IPS-18a (cell line): Measurements from ENCODE around the gene HCFC1.

Experiments
- H3K27ac ChIP-seq: one replicate; pipeline ENCODE4 v1.5.1; 2013; ENCODE audit warnings: low read length
- H3K27me3 ChIP-seq: one replicate; pipeline ENCODE4 v1.6.1; 2013; ENCODE audit warnings: mild to moderate bottlenecking, low read length; ENCODE audit not compliant: control insufficient read depth, insufficient read depth
- H3K36me3 ChIP-seq: one replicate; pipeline ENCODE4 v1.6.1; 2013; ENCODE audit warnings: low read depth, low read length; ENCODE audit not compliant: control insufficient read depth
- H3K4me1 ChIP-seq: one replicate; pipeline ENCODE4 v1.6.1; 2013; ENCODE audit warnings: low read depth, low read length; ENCODE audit not compliant: control insufficient read depth
- H3K4me3 ChIP-seq: one replicate; pipeline ENCODE4 v1.5.1; 2013; ENCODE audit warnings: low read length
- H3K9ac ChIP-seq: one replicate; pipeline ENCODE4 v1.6.1; 2013; ENCODE audit warnings: mild to moderate bottlenecking, low read length, moderate library complexity
- H3K9me3 ChIP-seq: one replicate; pipeline ENCODE4 v1.6.1; 2013; ENCODE audit warnings: low read depth, low read length; ENCODE audit not compliant: control insufficient read depth

The HCFC1 gene

DNA sequence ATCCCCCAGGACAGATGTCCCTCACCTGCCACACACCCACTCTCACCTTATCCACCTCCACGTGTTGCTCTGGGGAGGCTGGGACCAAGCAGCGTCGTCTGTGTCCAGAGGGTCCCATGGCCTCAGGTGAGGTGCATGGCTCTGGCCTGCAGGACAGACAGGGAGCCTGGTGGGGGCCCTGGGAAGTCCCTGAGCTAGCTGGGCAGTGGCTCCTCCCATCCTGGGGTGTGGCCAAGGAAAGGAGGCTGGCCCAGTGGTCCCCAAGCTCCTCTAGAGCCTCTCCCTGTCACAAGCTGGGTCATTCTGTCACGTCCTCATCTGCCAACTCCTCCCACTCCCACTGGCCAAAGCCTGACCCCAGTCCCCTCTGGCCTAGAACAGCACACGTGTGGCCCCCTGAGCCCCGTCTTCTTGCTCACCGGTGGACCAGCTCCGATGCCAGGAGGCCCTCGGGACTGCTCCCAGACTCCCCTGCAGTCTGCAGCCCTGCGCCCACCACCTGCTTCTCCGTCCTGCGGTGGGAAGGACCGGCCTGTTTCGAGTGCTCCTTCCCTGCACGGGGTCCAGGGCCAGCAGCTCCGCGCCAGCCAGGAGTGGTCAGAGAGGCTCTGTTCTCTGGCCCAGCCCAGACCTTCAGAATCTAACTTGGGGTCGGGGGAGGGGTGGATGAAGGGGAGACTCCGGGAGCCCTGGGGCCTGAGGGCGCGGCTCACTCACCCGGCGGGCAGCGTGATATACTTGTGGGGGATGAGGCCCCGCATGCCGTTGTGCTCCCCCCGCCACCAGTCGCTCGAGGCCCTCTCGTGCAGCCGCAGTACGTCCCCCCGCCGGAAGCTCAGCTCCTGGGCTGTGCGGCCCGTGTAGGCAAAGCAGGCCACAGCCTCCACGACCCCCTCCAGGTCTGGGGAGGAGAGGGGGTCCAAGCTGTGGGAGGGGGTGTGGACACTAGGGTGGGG, 62.3 kb downstream of the HCFC1 start:
- Histone ChIP-seq H3K27ac (no peak overlapping the region), H3K4me1 (no peaks in the 10 kb centered on the region), H3K4me3 (no peak overlapping the region), H3K36me3 (no peaks in the 10 kb centered on the region), H3K9me3 (no peaks in the 10 kb centered on the region), H3K27me3 (no peaks in the 10 kb centered on the region), H3K9ac (no peak overlapping the region)

DNA sequence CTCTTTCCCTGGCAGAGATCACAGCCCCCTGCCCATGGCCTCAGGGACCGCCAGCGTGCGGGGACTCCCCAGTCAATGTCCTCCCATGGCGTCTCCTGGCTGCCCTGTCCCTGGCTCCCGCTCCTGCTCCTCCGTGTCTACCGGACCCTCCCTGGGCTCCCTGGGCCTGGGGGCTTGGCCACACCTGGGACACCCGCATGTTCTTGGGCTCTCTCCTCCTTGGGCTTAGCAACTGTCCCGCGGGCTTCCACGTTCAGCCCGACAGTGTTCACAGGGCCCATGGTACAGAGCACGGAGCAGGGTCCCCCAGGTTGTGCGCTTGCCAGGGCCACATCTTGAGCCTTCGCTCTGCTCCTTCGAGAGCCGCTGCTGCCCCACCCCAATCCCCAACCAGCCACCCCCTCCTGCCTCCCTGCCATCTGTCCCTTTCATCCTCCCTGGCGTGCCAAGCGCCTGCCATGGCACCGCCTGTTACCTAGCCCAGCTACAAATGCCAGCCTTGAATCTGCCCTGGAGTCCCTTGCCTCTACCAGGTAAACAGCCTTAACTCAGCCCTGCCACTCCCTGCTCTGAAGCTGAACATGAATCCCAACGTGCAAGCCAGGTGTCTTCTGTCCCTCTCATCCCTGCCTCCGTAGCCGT, 63.3 kb downstream of the HCFC1 start:
- Histone ChIP-seq H3K4me1 (no peaks in the 10 kb centered on the region), H3K27me3 (no peaks in the 10 kb centered on the region), H3K9ac (no peak overlapping the region), H3K36me3 (no peaks in the 10 kb centered on the region), H3K4me3 (no peak overlapping the region), H3K9me3 (no peaks in the 10 kb centered on the region), H3K27ac (no peak overlapping the region)

DNA sequence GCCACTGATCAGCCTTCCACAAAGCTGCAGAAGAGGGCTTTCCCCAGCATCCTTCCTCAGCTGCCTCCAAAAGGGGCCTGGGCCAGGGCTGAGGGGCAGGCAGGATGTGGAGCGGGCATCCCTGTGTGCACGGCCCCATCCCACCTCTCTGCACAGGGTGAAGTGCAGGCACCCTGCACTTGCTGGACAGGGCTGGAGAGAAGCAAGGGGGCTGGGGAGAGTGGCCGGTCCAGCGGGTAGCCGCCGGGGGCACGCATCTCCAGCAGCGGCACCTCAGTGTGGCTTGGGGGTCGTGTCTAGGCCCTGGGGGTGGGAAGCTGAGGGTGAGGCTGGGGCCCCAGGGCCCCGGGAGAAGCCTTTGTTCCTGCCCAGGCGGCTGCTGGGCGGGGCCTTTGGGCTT, 64.2 kb downstream of the HCFC1 start:
- Histone ChIP-seq H3K4me3 (no peak overlapping the region), H3K9ac (no peak overlapping the region), H3K4me1 (no peaks in the 10 kb centered on the region), H3K27ac (no peak overlapping the region), H3K9me3 (no peaks in the 10 kb centered on the region), H3K36me3 (no peaks in the 10 kb centered on the region), H3K27me3 (no peaks in the 10 kb centered on the region)

DNA sequence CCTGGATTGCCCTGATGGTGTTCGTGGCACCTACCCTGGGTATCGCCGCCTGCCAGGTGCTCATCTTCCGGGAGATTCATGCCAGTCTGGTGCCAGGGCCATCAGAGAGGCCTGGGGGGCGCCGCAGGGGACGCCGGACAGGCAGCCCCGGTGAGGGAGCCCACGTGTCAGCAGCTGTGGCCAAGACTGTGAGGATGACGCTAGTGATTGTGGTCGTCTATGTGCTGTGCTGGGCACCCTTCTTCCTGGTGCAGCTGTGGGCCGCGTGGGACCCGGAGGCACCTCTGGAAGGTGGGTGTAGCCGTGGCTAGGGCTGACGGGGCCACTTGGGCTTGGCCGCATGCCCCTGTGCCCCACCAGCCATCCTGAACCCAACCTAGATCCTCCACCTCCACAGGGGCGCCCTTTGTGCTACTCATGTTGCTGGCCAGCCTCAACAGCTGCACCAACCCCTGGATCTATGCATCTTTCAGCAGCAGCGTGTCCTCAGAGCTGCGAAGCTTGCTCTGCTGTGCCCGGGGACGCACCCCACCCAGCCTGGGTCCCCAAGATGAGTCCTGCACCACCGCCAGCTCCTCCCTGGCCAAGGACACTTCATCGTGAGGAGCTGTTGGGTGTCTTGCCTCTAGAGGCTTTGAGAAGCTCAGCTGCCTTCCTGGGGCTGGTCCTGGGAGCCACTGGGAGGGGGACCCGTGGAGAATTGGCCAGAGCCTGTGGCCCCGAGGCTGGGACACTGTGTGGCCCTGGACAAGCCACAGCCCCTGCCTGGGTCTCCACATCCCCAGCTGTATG, 65.3 kb downstream of the HCFC1 start:
- Histone ChIP-seq H3K4me1 (no peaks in the 10 kb centered on the region), H3K9me3 (no peaks in the 10 kb centered on the region), H3K27ac (no peak overlapping the region), H3K27me3 (no peaks in the 10 kb centered on the region), H3K36me3 (no peaks in the 10 kb centered on the region), H3K4me3 (no peak overlapping the region), H3K9ac (no peak overlapping the region)

DNA sequence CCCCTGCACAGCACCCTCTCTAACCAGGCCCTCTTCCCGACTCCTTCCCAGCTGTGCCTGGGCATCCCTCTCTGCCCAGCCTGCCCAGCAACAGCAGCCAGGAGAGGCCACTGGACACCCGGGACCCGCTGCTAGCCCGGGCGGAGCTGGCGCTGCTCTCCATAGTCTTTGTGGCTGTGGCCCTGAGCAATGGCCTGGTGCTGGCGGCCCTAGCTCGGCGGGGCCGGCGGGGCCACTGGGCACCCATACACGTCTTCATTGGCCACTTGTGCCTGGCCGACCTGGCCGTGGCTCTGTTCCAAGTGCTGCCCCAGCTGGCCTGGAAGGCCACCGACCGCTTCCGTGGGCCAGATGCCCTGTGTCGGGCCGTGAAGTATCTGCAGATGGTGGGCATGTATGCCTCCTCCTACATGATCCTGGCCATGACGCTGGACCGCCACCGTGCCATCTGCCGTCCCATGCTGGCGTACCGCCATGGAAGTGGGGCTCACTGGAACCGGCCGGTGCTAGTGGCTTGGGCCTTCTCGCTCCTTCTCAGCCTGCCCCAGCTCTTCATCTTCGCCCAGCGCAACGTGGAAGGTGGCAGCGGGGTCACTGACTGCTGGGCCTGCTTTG, 66.0 kb downstream of the HCFC1 start:
- Histone ChIP-seq H3K4me1 (no peaks in the 10 kb centered on the region), H3K4me3 (no peak overlapping the region), H3K9ac (no peak overlapping the region), H3K27ac (no peak overlapping the region), H3K27me3 (no peaks in the 10 kb centered on the region), H3K36me3 (no peaks in the 10 kb centered on the region), H3K9me3 (no peaks in the 10 kb centered on the region)

DNA sequence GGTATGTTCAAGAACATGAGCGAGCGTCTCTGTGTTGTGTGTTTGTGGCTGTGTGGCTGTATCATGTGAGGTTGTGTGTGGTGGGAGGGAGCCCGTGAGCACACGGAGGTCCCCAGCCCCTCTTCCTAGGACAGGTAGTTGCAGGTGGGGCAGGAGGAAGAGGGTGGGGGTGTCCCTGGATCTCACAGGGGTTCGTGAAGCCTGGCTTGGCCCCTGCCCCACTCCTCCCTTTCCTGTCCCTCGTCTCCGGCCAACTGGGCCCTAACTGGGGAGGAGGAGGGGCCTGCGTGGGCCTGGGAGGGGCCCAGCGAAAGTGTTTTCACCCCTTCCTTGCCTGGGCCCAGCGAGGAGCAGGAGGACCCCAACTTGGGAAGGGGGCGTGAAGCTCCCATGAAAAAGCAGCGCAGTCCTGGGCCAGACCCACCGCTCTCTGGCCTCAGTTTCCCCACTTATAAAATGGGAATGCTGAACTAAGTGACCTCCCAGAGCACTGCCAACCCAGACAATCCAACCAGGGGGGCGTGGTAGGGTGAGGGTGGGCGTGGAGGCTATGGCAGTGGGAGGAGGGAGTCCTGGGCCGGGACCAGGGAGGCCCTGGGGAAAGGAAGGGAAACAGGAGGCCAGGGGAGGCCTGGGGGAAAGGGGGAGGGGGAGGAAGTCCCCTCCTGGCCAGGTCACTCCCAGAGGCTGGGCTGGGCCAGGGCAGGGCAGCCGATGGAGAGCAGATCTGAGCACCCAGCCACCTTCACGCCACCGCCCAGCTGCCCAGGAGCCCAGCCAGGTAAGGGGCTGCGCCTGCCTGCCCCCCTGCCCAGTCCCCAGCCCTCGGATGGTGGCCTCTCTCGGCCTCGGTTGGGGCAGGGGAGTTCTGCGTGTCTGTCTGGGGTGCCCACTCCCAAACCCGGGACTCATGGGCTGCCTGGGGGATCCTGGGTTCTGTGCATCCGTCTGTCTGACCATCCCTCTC, 67.3 kb downstream of the HCFC1 start, which contains the start of gene AVPR2:
Gene AVPR2, plus strand, starts transcription at position 683 of the 967 bp plus-strand sequence. CDS start 473 bp downstream, outside the sequence.
- Histone ChIP-seq H3K9me3 (no peaks in the 10 kb centered on the region), H3K4me1 (no peaks in the 10 kb centered on the region), H3K27ac (no peak within 1 kb of the TSS), H3K36me3 (no peaks in the 10 kb centered on the region), H3K4me3 (no peak within 1 kb of the TSS), H3K9ac (no peak within 1 kb of the TSS), H3K27me3 (no peaks in the 10 kb centered on the region)

DNA sequence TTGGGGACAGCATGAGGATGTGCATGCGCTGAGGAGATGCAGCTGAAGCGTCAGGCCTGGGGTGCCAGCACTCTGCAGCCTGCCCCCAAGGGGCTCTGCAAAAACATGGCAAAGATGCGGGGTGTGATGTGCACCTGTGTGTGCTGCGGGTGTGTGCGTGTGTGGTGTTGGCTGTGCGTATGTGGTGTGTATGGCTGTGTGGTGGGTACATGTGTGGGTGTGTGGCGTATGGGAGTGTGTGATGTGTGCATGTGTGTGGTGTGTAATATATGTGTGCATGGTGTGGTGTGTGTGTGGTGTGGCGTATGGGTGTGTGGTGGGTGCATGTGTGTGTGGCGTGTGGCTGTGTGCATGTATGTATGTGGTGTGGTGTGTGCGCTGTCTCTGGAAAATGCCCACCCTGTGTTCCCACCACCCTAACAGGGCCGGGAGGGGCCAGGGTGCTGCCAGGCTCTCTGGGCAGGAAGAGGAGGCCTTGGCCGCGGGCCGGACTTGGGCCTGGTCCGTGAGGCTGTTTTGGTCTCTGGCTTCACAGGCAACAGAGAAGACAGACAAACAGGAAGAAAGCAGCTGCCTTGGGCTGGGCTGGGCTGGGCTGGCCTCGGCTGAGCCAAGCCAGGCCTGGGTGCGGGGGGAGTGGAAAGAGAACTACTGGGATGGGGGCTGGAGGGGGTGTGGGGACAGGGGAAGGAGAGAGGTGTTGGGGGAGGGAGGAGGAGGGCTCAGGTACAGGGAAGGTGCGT, 68.2 kb downstream of the HCFC1 start:
- peaks cover 2% of the 10 kb centered on the region for H3K9me3 ChIP-seq

DNA sequence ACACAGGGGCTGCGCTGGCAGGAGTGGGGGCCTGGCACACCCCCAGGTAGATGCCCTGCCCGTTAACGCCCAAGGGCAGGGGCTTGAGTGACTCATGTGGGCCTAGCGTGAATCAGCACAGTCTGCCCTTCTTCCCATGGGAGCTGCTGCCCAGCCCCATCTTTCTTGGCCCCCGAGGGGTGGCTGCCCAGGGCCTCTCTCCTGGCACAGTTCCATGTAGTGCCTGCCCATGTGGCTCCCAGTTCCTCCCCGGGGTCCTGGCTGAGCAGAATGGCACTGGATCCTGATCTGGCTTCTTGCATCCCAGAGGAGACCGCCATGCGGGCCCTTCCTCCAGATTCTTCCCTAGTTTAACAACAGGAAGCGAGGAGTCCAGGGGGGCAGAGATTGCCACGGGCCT, 69.2 kb downstream of the HCFC1 start:
- Histone ChIP-seq H3K27ac (no peak overlapping the region), H3K4me1 (no peaks in the 10 kb centered on the region), H3K9ac (no peak overlapping the region), H3K9me3 (peaks cover 3% of the 10 kb centered on the region), H3K36me3 (no peaks in the 10 kb centered on the region), H3K27me3 (no peaks in the 10 kb centered on the region), H3K4me3 (no peak overlapping the region)

More for the DNA sequence above, 68.2 kb downstream of the HCFC1 start:
- Histone ChIP-seq H3K36me3 (no peaks in the 10 kb centered on the region), H3K9ac (no peak overlapping the region), H3K4me1 (no peaks in the 10 kb centered on the region), H3K27me3 (no peaks in the 10 kb centered on the region), H3K4me3 (no peak overlapping the region), H3K27ac (no peak overlapping the region)

DNA sequence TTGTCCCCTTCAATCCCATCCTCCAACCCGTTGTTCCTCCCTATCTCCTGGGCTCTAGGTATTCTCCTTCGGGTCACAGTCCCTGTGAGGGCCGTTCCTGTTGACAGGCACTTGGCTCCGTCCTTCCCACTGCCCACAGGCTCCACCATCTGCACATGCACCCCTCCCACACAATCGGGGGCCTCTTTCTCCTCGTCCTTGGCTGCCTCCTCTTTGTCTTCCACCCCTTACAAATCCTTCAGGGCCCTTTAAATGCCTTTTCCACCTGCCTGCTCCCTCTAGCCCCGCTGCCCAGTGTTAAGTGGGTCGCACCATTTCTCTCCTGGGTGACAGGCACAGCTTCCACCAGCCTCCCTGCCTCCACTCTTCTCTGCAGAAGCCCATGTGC, 69.9 kb downstream of the HCFC1 start:
- no peak overlapping the region for H3K4me3 ChIP-seq
- H3K27ac ChIP-seq, result no peak overlapping the region
- H3K4me1 ChIP-seq, result no peaks in the 10 kb centered on the region
- no peaks in the 10 kb centered on the region for H3K36me3 ChIP-seq
- peaks cover 3% of the 10 kb centered on the region for H3K9me3 ChIP-seq
- no peaks in the 10 kb centered on the region for H3K27me3 ChIP-seq
- H3K9ac ChIP-seq, result no peak overlapping the region
